PC-3 (cell line): ENCODE measurements around the gene UGT1A8. TPM values are rescaled to one million over a fixed set of nuclear protein-coding genes. Genes with fewer than 3 reads are reported as not detected.

ENCODE experiments used
- ATAC-seq: fragments of 200-7000 bp; cut with Tn5 transposase; 2 replicates; pipeline ENCODE4 v1.9.1; 2020; ENCODE audit warnings: mild to moderate bottlenecking, moderate library complexity
- BruUV-seq: library from RNA; stranded (reverse); fragments of 400-500 nt; replicated peaks from 2 replicates; lab custom pipeline; 2021; lab: Mats Ljungman, UMichigan
- CTCF ChIA-PET: fragments of 300-600 bp; sonication (Branson Sonifier 250); formaldehyde crosslinking; loops from one replicate; lab custom pipeline; 2022; ENCODE audit warnings: antibody characterized with exemption; lab: Charles Lee
- POLR2A ChIA-PET: fragments of 300-600 bp; sonication (Branson Sonifier 250); formaldehyde crosslinking; loops from one replicate; lab custom pipeline; 2022; ENCODE audit warnings: antibody characterized with exemption; ENCODE audit not compliant: unreplicated experiment; lab: Charles Lee
- DNase-seq: peaks from one replicate; pipeline ENCODE4 v3.0.0-alpha.2; 2015
- H2AFZ ChIP-seq: fragments of 300-600 bp; sonication (generic); 2 replicates; pipeline ENCODE4 v1.6.0; 2016; ENCODE audit warnings: antibody characterized with exemption, low read length
- H3F3A ChIP-seq: fragments of 300-600 bp; sonication (generic); one replicate; pipeline ENCODE4 v1.6.0; 2017; ENCODE audit warnings: antibody characterized with exemption, low read length, control low read depth, mild to moderate bottlenecking; ENCODE audit not compliant: unreplicated experiment
- H3K27ac ChIP-seq: fragments of 300-600 bp; sonication (generic); 2 replicates; pipeline ENCODE4 v1.5.1; 2016; ENCODE audit warnings: mild to moderate bottlenecking, low read length
- H3K27me3 ChIP-seq: fragments of 300-600 bp; sonication (generic); 2 replicates; pipeline ENCODE4 v1.6.1; 2016; ENCODE audit warnings: low read length, mixed read lengths
- H3K36me3 ChIP-seq: fragments of 300-600 bp; sonication (generic); 2 replicates; pipeline ENCODE4 v1.6.1; 2016; ENCODE audit warnings: low read depth, mixed run types, low read length, mixed read lengths
- H3K4me1 ChIP-seq: fragments of 300-600 bp; sonication (generic); 2 replicates; pipeline ENCODE4 v1.5.1; 2016; ENCODE audit warnings: low read length; ENCODE audit not compliant: insufficient read depth
- H3K4me2 ChIP-seq: fragments of 300-600 bp; sonication (generic); 2 replicates; pipeline ENCODE4 v1.6.0; 2016; ENCODE audit warnings: low read length
- H3K4me3 ChIP-seq: fragments of 300-600 bp; sonication (generic); 2 replicates; pipeline ENCODE4 v1.5.1; 2016; ENCODE audit warnings: mild to moderate bottlenecking, low read length, mixed read lengths
- H3K79me2 ChIP-seq: fragments of 300-600 bp; sonication (generic); 2 replicates; pipeline ENCODE4 v1.6.1; 2017; ENCODE audit warnings: low read length, mixed read lengths
- H3K9ac ChIP-seq: fragments of 300-600 bp; sonication (generic); 2 replicates; pipeline ENCODE4 v1.6.0; 2016; ENCODE audit warnings: mild to moderate bottlenecking, low read length
- H3K9me2 ChIP-seq: fragments of 300-600 bp; sonication (generic); replicated peaks from 2 replicates; pipeline ENCODE4 v1.6.1; 2016; ENCODE audit warnings: mixed run types, low read length, mixed read lengths
- H3K9me3 ChIP-seq: fragments of 300-600 bp; sonication (generic); 2 replicates; pipeline ENCODE4 v1.6.1; 2016; ENCODE audit warnings: low read length, mixed read lengths
- H4K20me1 ChIP-seq: fragments of 300-600 bp; sonication (generic); 2 replicates; pipeline ENCODE4 v1.6.1; 2016; ENCODE audit warnings: low read length, mixed read lengths
- CTCF ChIP-seq: fragments of 300-600 bp; sonication (generic); conservative IDR thresholded peaks from 2 replicates; pipeline ENCODE4 v1.5.1; 2017; ENCODE audit warnings: antibody characterized with exemption, low read depth, mild to moderate bottlenecking, low read length
- EZH2 ChIP-seq: fragments of 300-600 bp; sonication (generic); IDR thresholded peaks from one replicate; pipeline ENCODE4 v1.6.1; 2017; ENCODE audit warnings: antibody characterized with exemption, mild to moderate bottlenecking, low read length; ENCODE audit not compliant: unreplicated experiment
- EZH2phosphoT487 ChIP-seq: fragments of 300-600 bp; sonication (generic); IDR thresholded peaks from 2 replicates; pipeline ENCODE4 v1.6.1; 2018; ENCODE audit warnings: mild to moderate bottlenecking, antibody characterized with exemption, low read length, borderline replicate concordance
- intact Hi-C: fragments of 100-400 bp; cut with micrococcal nuclease; formaldehyde crosslinking; loops from 2 replicates; pipeline ENCODE4 v1.9.0; 2023
- total RNA-seq: library from RNA; depleted of rRNA; stranded (reverse); fragments of >200 nt; gene quantifications from 2 replicates; pipeline ENCODE4 v1.2.3, GENCODE V29; 2014

Gene UGT1A8
- total RNA-seq, 1 experiment from 2014 or later, result not detected

- H3K27ac ChIP-seq, result no peak overlapping the region
- no peaks in the 10 kb centered on the region for H3K4me1 ChIP-seq
- no peaks in the 10 kb centered on the region for H3K36me3 ChIP-seq
- H3K4me2 ChIP-seq, result no peak overlapping the region
- ChIA-PET CTCF (no interaction called here), POLR2A (no interaction called here)
- no peaks in the 10 kb centered on the region for H3F3A ChIP-seq
- TF ChIP-seq EZH2phosphoT487, result no peak
- no peak for TF ChIP-seq CTCF
- no peak for TF ChIP-seq EZH2
- intact Hi-C loops, result no loop called here
- no peaks in the 10 kb centered on the region for H3K9me2 ChIP-seq
- no peaks in the 10 kb centered on the region for H3K27me3 ChIP-seq
- ATAC-seq (no peak), DNase-seq (no peak)
- no peak overlapping the region for H2AFZ ChIP-seq
- no peak overlapping the region for H3K9ac ChIP-seq
- no peaks in the 10 kb centered on the region for H3K79me2 ChIP-seq
- H4K20me1 ChIP-seq, result no peaks in the 10 kb centered on the region
- BruUV-seq, result no TSS peak
- H3K9me3 ChIP-seq, result no peaks in the 10 kb centered on the region
- no peak overlapping the region for H3K4me3 ChIP-seq
Measured at GRCh38 chr2:233658610-233659009, 41.2 kb downstream of the UGT1A8 start.

GRCh38 chr2:233663911-233664310 is 46.5 kb downstream of the UGT1A8 start:
- TF ChIP-seq CTCF, result no peak
- no peak for TF ChIP-seq EZH2phosphoT487
- TF ChIP-seq EZH2, result no peak
- no peak overlapping the region for H2AFZ ChIP-seq
- no peak overlapping the region for H3K9ac ChIP-seq
- CTCF ChIA-PET, result no interaction called here
- no peak for DNase-seq
- H3F3A ChIP-seq, result no peaks in the 10 kb centered on the region
- H3K27ac ChIP-seq, result no peak overlapping the region
- no peaks in the 10 kb centered on the region for H4K20me1 ChIP-seq
- POLR2A ChIA-PET, result no interaction called here
- no peaks in the 10 kb centered on the region for H3K9me2 ChIP-seq
- H3K36me3 ChIP-seq, result no peaks in the 10 kb centered on the region
- intact Hi-C loops, result no loop called here
- H3K27me3 ChIP-seq, result no peaks in the 10 kb centered on the region
- no peak overlapping the region for H3K4me3 ChIP-seq
- H3K4me2 ChIP-seq, result no peak overlapping the region
- ATAC-seq, result no peak
- H3K4me1 ChIP-seq, result no peaks in the 10 kb centered on the region
- no peaks in the 10 kb centered on the region for H3K9me3 ChIP-seq
- no TSS peak for BruUV-seq
- no peaks in the 10 kb centered on the region for H3K79me2 ChIP-seq

- Histone ChIP-seq H3K27me3 (no peaks in the 10 kb centered on the region), H4K20me1 (no peaks in the 10 kb centered on the region), H3K27ac (no peak overlapping the region), H3K4me2 (no peak overlapping the region), H3K4me3 (no peak overlapping the region), H3K9me2 (no peaks in the 10 kb centered on the region), H3K9me3 (no peaks in the 10 kb centered on the region), H2AFZ (no peak overlapping the region), H3K36me3 (no peaks in the 10 kb centered on the region), H3K79me2 (no peaks in the 10 kb centered on the region), H3F3A (no peaks in the 10 kb centered on the region), H3K4me1 (no peaks in the 10 kb centered on the region), H3K9ac (no peak overlapping the region)
- no peak for ATAC-seq
- DNase-seq, result no peak
- TF ChIP-seq EZH2 (no peak), EZH2phosphoT487 (no peak), CTCF (no peak)
- intact Hi-C loops, result no loop called here
- CTCF ChIA-PET, result no interaction called here
- no TSS peak for BruUV-seq
- POLR2A ChIA-PET, result no interaction called here
Measured at GRCh38 chr2:233668605-233669260, 51.3 kb downstream of the UGT1A8 start.
